Bronchial epithelial cell (primary cell): Measurements from ENCODE around the gene MAPRE3. TPM values are rescaled to one million over a fixed set of nuclear protein-coding genes. Genes with fewer than 3 reads are reported as not detected.
A peak's percentile ranks its signal among the peaks of the same experiment; 100 is the strongest.
"Not testable (repeated sequence)": the region's sequence is repeated elsewhere in the genome, so short reads cannot be mapped to it uniquely, and the experiment has no call there.

Experiments used
- DNase-seq: peaks from one replicate; pipeline ENCODE4 v3.0.0-alpha.2; 2010; ENCODE audit warnings: low read depth
- FAIRE-seq: peaks from 2 replicates; lab custom pipeline; 2011; peaks lifted over from hg19 to GRCh38; lab: Jason Lieb, UNC
- H3K27me3 ChIP-seq: 2 replicates; pipeline ENCODE4 v1.5.1; 2011; ENCODE audit warnings: low read length; ENCODE audit not compliant: control insufficient read depth, insufficient read depth
- H3K36me3 ChIP-seq: 2 replicates; pipeline ENCODE4 v1.5.1; 2011; ENCODE audit warnings: low read length; ENCODE audit not compliant: control insufficient read depth, insufficient read depth
- H3K4me3 ChIP-seq: 2 replicates; pipeline ENCODE4 v1.5.1; 2011; ENCODE audit warnings: mild to moderate bottlenecking, low read depth, low read length, control low read depth
- CTCF ChIP-seq: IDR thresholded peaks from 2 replicates; pipeline ENCODE4 v1.5.1; 2011; ENCODE audit warnings: mild to moderate bottlenecking, moderate library complexity, low read length, control low read depth, inconsistent platforms; ENCODE audit not compliant: insufficient read depth, severe bottlenecking
- total RNA-seq: library from RNA; depleted of rRNA; stranded (reverse); fragments of >200 nt; gene quantifications from 2 replicates; pipeline ENCODE4 v1.2.1, GENCODE V29; 2014

The MAPRE3 gene
- total RNA-seq: 1.6 and 2.8 TPM in 2 replicates

GRCh38 chr2:26970244-26970927 lies at the start of gene MAPRE3:
MAPRE3 (plus strand) TSS chr2:26970637; CDS start chr2:27022219, 51,582 bp downstream.
- Histone ChIP-seq H3K36me3 (no peaks in the 10 kb centered on the region), H3K27me3 (no peaks in the 10 kb centered on the region), H3K4me3 (peak within 1 kb of the TSS; percentile 65)
- no peak for TF ChIP-seq CTCF
- peak; percentile 65 for DNase-seq
- FAIRE-seq: no peak

- DNase-seq (no peak), FAIRE-seq (no peak)
- no peak for TF ChIP-seq CTCF
- Histone ChIP-seq H3K27me3 (peaks cover 4% of the 10 kb centered on the region), H3K4me3 (no peak overlapping the region), H3K36me3 (no peaks in the 10 kb centered on the region)
These were observed 49.1 kb upstream of the MAPRE3 start for GRCh38 chr2:26921323-26921722.

- DNase-seq: peak; percentile 36
- peaks cover 4% of the 10 kb centered on the region for H3K27me3 ChIP-seq
These were observed 47.8 kb upstream of the MAPRE3 start for GRCh38 chr2:26922405-26923188.

GRCh38 chr2:26923189-26923466 lies 47.3 kb upstream of the MAPRE3 start:
- H3K4me3 ChIP-seq, DNase-seq, FAIRE-seq, H3K36me3 ChIP-seq, H3K27me3 ChIP-seq: not testable (repeated sequence)

More at GRCh38 chr2:26922405-26923188, 47.8 kb upstream of the MAPRE3 start:
- peak; percentile 23 for FAIRE-seq
- H3K36me3 ChIP-seq: no peaks in the 10 kb centered on the region
- peak; percentile 58 for TF ChIP-seq CTCF
- no peak overlapping the region for H3K4me3 ChIP-seq

GRCh38 chr2:26924731-26925099 lies 45.7 kb upstream of the MAPRE3 start:
- H3K27me3 ChIP-seq: peaks cover 4% of the 10 kb centered on the region
- DNase-seq: no peak
- no peak for FAIRE-seq
- H3K36me3 ChIP-seq: no peaks in the 10 kb centered on the region
- no peak for TF ChIP-seq CTCF
- no peak overlapping the region for H3K4me3 ChIP-seq

GRCh38 chr2:26925100-26925791 lies 45.2 kb upstream of the MAPRE3 start:
- no peak for TF ChIP-seq CTCF
- Histone ChIP-seq H3K36me3 (no peaks in the 10 kb centered on the region), H3K27me3 (peaks cover 4% of the 10 kb centered on the region), H3K4me3 (no peak overlapping the region)
- no peak for DNase-seq
- FAIRE-seq: no peak
